Measurements from ENCODE around the gene CDK13.
"Not testable (repeated sequence)": the region's sequence is repeated elsewhere in the genome, so short reads cannot be mapped to it uniquely, and the experiment has no call there.

The CDK13 gene

DNA sequence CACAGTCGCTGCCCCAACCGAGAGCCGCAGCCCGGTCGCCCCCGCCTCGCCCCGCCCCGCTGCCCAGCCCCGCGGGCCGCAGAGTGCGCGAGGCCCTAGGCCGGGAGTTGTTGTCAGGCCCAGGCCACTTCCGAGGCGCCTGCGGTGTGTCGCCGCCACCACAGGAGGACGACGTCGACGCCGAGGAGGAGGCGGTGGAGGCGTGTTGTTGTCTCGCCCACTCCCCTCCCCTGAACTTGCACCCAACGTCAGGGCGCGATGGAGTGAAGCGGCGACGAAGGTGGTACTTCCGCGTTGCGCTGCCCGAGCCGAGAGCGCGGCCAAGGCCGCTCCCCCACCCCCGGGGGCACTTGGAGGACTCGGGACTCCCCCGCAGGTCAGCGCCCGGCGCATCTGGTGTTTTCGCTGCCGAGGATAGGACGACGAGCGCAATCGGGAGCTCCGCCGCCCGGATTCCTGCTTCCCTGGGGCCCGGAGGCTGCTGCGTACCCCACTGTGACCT is at the start of gene CDK13:
TSS of gene CDK13 (plus strand) at position 286 of the 502 bp plus-strand sequence. CDS start 386 bp downstream, outside the sequence.
- peak; percentile 88 for DNase-seq

DNA sequence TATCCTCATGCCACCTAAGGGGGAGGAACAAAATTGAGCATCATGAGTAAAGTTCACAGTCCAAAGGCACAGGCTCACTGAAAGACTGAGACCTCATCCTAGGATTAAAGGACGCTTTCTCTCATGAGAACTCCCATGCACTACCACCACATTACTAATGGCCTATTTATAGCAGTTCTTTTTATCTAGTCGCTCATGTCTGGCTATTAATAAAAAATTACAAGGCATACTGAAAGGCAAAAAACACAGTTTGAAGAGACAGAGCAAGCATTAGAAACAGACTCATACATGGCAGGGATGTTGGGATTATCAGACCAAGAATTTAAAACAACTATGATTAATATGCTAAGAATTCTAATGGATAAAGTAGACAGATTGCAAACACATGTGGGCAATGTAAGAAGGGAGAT is 46.0 kb upstream of the CDK13 start:
- no peak for DNase-seq

- no peak for DNase-seq
Measured at GRCh38 chr7:39908141-39908540, 41.9 kb upstream of the CDK13 start.

DNA sequence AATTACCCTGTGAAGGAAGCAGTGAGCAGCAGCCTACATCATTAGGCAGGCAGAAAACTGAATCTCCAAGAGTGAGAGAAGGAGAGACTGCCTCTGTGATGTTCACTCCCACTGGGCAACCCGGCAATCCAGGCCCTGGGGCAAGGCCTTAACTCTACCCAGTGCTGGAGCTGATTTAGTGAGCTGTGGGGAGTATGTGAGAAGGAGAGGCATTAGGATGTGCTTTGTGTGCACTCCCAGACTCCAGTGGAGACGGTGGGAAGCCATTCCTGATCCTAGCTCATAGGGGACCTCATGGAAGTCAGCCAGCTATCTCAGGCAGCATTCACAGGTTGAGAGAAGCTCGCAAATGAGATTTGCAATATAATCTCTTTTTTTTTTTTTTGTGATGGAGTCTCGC is 41.1 kb upstream of the CDK13 start:
- DNase-seq: no peak

- no peak for DNase-seq
Measured at GRCh38 chr7:39909526-39909925, 40.5 kb upstream of the CDK13 start.

- peak; percentile 87 for DNase-seq
Measured at GRCh38 chr7:39910108-39910869, 39.8 kb upstream of the CDK13 start.

- no peak for DNase-seq
Measured at GRCh38 chr7:39911167-39911566, 38.9 kb upstream of the CDK13 start.

DNA sequence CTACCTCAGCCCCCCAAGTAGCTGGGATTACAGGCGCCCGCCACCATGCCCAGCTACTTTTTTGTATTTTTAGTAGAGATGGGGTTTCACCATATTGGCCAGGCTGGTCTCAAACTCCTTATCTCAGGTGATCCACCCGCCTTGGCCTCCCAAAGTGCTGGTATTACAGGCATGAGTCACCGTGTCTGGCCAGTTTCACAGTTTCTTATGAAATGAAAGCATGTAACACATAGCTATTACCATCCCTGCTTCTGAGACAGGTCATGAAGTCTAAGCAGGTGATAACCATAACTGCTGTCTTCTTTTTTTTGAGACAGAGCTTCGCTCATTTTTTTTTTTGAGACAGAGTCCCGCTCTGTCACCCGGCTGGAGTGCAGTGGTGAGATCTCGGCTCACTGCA is 34.2 kb upstream of the CDK13 start:
- DNase-seq: not testable (repeated sequence)

GRCh38 chr7:39919646-39920045 is 30.4 kb upstream of the CDK13 start:
- DNase-seq: no peak

GRCh38 chr7:39921506-39922175 is 28.4 kb upstream of the CDK13 start:
- DNase-seq: peak; percentile 57

- DNase-seq: no peak
Measured at GRCh38 chr7:39922580-39922979, 27.5 kb upstream of the CDK13 start.

DNA sequence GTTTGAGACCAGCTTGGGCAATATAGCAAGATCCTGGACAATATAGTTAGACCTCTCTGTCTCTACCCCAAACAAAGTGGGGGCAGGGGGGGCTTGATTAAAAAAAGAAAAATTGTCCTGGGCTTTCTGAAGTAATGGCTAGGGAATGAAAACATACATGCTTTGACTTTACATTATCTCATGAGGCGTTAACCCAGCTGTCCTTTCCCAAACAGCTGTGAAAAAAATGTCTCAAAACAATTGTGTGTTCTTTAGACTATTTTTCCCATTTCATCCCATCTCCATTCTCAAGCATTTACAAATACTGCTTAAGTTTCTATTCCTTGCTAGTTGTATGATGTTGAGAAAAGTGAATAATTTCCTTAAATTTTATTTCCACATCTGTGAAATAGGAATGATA is 27.0 kb upstream of the CDK13 start:
- no peak for DNase-seq

- DNase-seq: no peak
Measured at GRCh38 chr7:39924122-39924521, 25.9 kb upstream of the CDK13 start.

DNA sequence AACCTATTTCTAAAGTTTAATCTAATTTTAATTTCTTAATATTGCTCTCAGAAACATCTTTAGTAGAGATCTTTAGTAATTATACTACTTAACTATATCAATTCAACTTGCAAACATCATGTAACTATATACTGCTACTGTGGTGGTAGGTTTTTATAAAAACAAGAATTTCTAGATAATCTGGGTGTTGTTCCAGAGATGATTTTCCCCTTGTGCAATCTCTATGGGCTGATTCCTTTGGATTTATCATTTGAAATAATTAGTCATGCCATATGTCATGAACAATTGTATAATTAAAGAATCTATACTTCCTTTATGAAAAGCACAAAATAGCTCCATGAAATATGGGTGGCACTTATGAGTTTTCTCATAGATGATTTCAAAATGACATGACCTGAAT is 23.9 kb upstream of the CDK13 start:
- no peak for DNase-seq

DNA sequence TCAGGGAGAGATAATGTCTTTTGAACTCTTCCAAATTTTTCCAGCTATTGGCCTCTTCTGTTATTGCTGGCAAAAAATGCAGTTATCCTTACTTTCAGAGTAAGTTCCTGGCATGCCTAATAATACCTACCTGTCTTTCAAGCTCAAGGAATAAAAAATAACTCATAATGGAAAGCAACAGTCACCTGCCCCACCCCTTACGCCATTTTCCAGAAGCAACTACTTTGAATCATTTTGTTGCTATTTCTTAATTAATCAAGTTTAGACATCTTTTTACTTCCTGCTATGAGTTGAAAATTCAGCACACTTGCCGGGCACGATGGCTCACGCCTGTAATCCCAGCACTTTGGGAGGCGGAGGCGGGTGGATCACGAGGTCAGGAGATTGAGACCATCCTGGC is 23.0 kb upstream of the CDK13 start:
- DNase-seq: no peak

DNA sequence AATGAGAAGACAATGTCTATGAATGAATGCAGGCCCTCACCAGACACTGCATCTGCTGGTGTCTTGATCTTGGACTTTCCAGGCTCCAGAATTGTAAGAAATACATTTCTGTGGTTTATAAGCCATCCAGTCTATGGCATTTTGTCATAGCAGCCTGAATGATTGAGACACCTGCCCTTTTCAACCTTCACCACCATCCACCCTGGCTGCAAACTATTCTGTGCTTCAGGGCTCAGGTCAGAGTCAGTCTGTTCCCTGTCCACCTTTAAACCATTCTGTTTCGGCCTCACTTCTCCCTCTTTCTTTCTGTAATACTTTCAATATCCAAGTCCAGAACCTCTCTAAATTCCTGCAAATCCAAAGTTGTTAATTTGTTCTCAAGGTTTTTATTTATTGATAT is 15.9 kb upstream of the CDK13 start:
- no peak for DNase-seq

GRCh38 chr7:39936761-39937160 is 13.3 kb upstream of the CDK13 start:
- no peak for DNase-seq

DNA sequence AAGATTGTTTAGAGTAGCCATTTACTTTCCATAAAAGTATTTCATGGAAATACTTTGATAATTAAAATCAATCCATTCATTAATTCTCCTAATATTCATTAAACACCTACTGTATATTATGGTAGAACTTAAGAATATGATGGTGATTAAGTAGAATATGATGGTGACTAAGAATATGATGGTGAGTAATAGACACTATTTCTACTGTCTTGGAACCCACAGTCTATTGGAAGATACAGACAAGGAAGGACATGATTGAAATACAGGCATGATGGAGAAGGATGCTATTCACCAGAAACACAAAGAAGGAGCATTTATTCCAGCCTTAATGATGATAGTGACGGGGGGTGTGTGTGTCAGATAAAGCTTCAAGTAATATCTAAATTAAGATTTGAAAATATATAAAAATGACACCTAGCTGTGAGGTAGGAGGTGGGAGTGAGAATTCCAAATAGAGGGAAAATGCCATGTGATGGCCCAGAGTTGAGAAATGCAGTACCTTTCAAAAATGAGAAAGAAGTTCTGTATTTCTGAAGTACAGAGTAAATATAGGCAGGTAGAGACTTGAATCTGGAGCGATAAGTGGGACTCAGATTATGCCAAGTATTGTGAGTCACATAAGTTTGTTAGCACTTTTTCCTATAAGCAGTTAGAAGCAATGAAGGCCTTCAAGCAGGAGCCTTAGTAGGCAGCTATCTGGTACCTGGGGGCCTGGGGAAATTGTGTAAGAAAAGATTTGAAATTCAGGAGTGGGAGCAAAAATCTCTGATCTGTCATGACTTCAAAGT is 12.5 kb upstream of the CDK13 start:
- DNase-seq: no peak

DNA sequence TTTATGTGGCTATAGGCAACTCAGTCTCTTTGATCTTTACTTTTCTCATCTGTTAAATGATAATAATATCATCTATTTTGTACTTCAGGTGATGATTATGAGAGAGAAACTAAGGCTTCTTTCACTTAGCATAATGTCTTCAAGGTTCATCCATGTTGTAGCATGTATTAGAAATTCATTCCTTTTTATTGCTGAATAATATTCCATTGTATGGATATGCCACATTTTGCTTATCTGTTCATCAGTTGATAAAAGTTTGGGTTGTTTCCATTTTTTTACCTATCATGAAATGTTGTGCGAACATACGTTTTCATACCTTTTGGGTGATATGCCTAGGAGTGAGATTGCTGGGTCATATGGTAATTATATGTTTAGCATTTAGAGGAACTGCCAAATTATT is 7.2 kb upstream of the CDK13 start:
- no peak for DNase-seq

DNA sequence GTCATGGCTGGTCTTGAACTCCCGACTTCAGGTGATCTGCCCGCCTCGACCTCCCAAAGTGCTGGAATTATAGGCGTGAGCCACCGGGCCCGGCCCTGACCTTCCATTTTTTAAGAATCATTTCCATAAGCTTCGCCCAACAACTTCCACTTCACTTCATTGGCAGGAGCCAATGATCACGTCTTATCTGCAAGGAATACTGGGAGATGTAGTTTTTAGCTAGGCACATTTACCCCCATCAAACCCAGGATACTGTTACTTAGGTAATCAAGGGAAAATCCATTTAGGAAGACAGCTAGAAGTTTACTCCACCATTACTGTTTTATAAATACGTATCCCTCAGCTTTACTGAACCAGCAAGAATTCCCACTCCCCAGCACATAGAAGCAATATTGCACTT is 3.4 kb upstream of the CDK13 start:
- no peak for DNase-seq

DNA sequence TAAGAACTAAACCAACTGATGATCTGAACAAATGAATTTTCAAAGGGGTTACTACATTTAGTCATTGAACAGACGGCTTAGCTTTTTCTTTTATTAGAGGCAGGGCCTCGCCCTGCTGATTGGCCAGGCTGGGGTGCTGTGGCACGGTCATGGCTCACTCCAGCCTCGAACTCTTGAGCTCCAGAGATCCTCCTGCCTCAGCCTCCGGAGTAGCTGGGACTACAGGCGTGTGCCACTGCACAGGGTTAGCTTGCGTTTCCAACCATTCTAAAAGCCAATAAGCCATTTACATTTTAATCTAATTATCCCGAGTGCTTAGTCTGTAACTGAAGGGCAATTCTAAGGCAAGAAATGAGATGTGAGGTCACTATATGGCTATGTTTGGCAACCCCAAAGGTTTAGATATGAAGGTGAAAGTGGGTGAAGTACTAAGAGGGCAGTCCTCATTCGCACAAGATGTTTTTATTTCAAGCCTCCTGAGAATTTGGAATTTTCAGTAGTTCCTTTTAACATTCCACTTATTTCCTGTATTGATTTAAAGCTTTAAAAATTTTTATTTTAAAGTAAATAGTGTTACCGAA is 1.6 kb upstream of the CDK13 start:
- peak; percentile 14 for DNase-seq

- peak; percentile 99 for DNase-seq
Measured at GRCh38 chr7:39948956-39949928, 814 bp upstream of the CDK13 start.
